NCI-H1694 (cell line): ENCODE measurements around the gene GALNT2.

Experiments used
- DNase-seq: peaks from one replicate; lab custom pipeline; 2025; lab: John Stamatoyannopoulos, UW

GALNT2 gene

DNA sequence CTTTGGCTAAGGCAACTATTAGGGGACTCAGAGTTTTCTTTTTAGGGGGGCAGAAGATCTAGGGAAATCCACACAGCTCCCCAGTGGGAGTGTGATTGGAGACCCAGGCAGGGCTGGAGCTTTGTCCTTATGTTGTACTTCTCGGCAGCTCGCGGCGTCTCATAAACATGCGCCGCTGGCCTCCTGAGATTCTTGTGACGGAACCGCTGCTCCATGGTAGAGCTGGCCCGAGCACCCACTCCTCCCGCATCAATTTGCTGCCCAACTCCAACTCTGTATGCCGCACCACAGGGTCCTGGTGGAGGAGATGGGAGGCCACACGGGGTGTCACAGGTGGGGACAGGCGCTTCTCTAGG, 143.9 kb downstream of the GALNT2 start:
- no peak for DNase-seq

GRCh38 chr1:230211436-230212145, 144.6 kb downstream of the GALNT2 start:
- no peak for DNase-seq

DNA sequence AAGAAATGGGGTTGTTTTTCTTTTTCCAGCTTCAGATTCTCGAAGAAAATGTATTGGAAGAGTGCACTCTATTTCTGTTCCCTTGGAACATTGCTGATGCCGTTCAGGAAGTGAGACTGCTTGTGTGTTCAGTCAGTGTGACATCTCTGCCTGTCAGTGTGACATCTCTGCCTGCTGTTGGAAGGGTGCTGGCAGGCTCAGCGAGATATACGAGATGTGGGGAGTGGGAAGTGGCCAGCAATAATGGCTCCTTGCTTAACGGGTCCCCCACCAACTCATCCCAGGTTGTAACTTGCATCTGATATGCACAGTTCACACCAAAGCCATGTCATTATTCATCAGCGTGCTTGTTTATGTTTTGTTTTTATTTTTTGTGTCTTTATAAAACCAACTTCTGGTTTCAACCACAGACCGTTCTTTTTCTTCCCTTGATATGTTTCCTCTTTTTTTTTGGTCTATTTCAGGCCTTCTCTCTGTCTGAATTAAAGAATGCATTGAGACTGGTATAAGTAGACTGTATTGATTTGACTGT, 145.4 kb downstream of the GALNT2 start:
- no peak for DNase-seq

DNA sequence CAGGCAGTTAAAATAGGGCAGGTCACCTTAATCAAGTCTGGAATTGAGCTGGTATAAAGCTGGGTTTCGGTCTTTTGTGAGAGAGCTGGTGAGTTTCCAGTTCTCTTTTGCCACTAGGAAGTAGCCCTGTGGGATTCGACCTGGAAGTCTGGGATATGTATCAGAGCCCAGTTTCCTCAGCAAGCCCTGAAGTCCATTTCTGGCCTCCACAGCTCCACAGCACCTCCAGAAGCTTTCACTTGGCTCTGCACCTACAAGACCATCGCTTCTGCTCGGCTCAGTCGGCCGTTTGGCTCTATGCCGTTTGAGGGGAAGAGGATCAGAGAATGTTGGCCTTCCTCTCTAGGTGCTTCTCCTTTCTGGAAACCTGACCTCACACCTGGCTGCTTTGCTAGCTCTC, 148.0 kb downstream of the GALNT2 start:
- no peak for DNase-seq

DNA sequence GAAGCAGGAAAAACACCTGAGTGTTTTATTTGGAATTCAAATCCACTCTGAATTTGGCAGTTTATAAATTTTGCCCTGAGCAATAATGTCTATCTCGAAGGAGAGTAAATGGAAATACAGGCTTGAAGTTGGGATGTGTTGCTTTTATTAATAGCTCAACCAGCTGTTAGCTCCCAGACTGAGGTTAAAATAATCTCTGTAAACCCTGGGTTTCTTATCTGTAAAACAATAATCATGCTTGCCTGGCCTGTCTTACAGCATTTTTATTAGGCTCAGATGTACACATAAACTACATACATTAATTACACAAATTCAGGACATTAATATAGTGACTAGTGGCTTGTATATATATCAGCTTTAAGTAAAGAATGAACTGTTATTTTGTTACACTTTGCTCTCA, 148.5 kb downstream of the GALNT2 start:
- DNase-seq, result no peak

DNA sequence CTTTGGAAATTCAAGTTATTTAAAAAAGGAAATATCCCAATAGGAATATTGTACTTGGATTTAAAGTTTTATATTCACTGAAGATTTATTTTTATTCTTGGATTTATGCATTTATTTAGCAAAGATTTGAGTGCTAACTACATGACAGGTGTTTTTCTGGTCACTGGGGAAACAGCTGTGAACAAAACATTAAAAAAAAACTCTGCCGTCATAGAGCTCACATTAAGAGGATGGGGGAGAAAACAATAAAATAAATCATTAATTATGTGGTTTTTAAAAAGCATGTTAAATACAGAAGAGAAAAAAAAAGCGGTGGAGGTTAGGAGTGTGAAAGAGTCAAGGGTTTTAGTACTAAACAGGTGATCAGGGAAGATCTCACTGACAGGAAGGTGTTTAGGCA, 149.9 kb downstream of the GALNT2 start:
- DNase-seq, result no peak

GRCh38 chr1:230218667-230219066, 151.6 kb downstream of the GALNT2 start:
- no peak for DNase-seq

GRCh38 chr1:230219174-230220067, 152.4 kb downstream of the GALNT2 start:
- DNase-seq, result no peak

DNA sequence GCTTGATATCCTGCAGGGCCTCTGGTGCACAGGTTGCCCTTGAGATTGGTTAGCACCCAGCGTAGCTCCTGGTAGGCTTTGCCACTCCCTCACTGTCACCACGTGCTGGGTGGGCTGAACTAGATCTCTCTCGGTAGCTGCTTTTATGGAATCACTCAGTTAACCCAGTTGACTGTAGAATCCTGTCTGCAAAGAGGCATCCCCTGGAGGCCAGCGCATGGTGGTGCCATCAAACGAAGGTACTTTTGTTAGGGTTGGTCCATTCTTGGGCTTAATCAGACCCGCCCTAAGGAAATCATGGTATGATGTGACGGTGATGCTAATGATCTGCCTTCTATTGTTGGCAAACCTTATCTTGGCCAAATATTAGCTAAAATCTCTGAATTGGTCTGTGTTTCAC, 153.4 kb downstream of the GALNT2 start:
- no peak for DNase-seq

DNA sequence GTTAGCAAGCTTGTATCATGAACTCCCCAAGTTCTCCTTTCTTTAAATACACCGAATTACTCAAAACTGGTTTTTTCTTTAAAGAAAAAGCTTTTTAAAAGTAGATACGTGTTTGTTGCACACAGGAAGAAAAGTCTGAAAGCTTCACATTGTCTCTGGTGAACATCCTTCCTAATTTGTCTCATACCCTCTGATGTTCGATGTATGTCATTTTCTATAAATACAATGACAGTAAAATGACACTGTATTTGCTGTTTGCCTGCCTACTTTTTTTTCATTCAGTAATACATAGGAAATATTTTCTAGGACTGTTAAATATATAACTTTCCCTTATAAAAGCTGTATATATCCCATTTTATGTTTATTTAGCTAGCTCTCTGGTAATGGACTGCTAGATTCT, 153.9 kb downstream of the GALNT2 start:
- no peak for DNase-seq

DNA sequence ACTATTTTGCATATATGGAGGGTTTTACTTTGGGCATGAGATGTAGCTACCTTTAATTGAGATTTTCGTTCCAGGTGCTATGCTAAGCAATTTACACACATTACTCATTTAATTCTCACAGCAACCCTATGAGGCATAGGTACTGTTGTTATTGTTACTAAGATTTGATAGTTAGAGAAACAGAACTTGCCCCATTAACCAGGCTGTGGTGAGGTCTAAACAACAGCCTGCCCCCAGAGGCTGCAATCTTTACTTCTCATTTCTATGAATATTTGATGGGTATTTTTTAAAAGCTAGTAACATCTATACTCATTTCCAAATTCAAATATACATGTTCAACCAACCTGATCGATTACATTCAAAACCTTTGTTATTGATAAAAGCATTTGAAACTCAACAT, 155.6 kb downstream of the GALNT2 start:
- no peak for DNase-seq

DNA sequence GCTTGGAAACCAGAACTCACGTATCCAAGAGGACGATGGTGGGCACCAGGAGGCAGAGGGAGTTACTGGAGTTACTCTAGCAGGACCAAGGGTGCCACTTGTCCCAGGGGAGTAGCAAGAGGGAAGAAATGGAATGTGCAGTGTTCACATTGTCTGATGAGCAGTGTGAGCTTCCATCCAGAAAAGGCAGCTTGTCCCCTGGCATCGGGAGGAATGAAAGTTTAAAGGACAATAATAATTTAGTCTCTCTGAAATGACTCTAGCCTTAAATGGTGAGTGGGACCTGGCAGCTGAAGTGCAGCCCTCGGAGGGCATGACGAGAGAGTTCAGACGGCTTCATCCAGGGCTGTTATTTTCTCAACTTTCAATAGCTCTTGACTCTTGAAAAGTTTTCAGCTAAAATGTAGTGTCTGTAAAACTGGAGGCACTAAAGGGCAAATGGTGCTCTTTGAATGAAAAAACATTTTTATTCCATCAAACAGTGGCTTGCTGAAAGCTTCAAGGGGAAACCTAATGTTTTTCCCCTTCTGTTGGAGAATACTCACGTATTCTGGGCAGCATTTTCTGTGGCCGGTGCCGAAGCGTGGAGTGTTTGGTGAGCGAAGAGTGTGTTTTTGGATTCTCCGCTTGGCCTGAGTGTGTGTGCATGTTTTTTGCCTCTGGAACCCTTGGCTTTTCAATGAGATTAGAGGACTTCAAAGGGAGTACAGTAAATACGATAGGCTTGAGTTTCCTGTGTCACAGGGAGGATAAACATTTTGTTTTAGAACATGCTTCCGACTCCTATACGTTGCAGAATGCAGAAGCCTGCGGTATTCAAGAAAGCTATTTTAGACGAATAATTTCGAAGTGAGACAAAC, 157.3 kb downstream of the GALNT2 start:
- DNase-seq, result no peak

- DNase-seq, result no peak
These were observed 159.2 kb downstream of the GALNT2 start for GRCh38 chr1:230226007-230226800.

GRCh38 chr1:230226814-230227213, 159.8 kb downstream of the GALNT2 start:
- no peak for DNase-seq

DNA sequence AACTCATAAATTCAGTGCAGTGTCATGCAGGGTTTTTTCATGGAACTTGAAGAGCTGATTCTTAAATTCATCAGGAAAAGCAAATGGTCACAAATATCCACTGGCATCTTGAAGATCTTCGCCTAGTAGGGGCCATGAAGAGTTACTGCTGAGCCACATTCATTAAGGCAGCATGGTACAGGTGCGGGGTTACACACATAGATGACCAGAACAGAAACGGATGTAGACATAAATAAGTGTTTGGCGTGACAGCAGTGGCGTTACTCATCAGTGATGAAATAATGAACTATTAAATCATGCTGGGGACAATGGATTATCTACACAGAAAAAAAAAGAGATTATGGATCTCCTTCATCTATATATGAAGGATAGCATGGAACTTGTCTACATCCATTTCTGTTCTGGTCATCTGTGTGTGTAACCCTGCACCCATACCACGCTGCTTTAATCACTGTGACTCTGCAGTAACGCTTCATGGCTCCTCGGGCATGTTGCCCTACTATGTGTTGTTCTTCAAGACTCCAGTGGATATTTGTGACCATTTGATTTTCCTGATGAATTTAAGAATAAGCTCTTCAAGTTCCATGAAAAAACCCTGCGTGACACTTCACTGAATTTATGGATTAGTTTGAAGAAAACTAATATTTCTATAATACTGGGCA, 161.3 kb downstream of the GALNT2 start:
- no peak for DNase-seq

- no peak for DNase-seq
These were observed 163.2 kb downstream of the GALNT2 start for GRCh38 chr1:230230273-230230672.

DNA sequence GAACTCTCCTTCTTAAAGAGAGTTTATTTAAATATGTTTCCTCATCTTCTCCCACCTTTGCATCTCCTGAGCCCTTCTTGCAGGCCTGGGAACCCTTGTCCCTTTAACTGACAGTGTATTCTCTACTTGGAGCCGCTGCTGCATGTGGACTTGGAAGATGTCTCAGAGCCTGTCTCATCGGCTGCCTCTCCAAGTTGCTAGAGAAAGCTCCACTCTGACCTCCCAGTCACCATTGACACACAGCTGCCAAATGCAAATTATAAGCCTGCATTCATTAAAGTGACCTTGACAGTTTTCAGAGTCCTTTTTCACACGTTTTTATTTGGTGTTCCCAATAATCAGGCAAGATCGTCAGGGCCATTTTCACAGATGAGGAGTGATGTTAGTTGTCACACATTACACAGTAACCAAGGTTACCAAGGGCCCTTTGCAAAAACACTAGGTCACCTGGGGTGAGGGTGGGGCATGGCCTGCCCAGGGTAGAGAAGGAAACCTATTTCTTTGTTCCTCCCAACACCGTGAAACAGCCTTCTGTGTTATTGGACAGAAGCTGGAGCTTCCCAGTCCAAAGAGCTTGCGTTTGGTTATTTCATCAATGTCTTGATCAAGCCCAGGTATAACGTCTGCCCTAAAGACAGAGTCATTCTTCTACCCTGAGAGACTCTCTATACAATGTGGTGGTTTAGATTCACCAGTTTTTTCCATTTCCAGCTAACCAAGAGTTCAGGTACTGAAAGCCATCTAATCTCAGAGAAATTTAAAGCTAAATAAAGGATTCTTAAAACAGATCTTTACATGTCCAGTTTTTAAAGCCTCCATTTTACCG, 164.1 kb downstream of the GALNT2 start:
- no peak for DNase-seq

DNA sequence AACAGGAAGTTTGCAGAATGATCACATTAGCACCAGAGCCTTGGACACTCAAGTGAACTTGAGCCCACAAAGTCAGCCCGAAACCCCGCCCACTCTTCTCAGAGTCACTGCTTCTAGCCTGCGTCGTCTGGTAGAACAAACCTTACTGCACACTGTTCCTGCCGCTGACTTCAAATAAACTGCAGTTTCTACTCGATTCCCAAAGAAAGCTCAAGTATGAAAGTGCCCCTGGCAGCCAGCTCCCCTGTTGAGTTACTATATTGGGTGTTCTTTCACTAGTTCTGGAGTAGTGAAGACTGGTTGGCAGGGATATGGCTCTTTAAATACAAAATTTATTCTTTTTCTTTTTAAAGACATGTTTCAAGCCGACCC, 164.7 kb downstream of the GALNT2 start:
- no peak for DNase-seq

DNA sequence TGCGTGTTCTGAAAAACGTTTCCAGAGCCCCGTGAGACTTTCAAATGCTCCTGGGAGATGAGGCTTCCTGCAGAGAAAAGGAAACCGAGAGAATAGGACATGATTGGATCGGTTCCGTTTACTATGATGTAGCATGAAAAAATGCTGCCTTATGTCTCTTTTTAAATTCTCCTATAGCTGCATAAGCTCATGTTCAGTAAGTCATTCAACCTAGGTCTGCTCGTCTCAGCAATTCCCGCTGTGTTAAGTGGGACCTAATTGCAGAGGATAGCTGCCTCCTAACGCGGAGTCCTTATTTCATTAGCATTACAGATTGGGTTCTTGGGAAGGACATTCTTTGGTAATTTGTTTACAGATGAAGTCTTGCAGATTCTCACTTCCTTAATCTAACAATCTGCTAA, 165.3 kb downstream of the GALNT2 start:
- DNase-seq, result no peak

DNA sequence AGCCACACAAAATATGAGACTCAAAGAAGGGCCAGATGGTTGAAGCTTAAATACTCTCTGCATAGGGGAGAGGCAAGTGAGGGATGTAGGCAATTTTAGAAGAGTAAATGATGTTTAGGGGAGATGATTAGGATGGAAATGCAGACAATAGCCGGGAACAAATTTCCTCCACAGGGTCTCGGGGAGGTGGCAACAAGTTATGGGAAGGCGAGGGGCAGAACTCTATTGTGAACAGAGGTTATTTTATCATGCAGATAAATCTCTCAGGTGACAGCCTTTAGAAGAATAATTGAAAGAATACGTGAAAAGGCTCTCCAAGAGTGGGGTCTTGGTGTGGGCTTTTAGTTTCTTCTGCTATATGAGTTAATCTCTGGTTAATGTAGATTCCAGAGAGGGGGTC, 166.7 kb downstream of the GALNT2 start:
- DNase-seq, result no peak
